Karpas-422 (cell line): Measurements from ENCODE around the gene RGS18. TPM values are rescaled to one million over a fixed set of nuclear protein-coding genes. Genes with fewer than 3 reads are reported as not detected.
A peak's percentile ranks its signal among the peaks of the same experiment; 100 is the strongest.
"Not testable (repeated sequence)": the region's sequence is repeated elsewhere in the genome, so short reads cannot be mapped to it uniquely, and the experiment has no call there.

Experiments used
- DNase-seq: peaks from one replicate; pipeline ENCODE4 v3.0.0-alpha.2; 2015
- H2AFZ ChIP-seq: fragments of 200-600 bp; sonication (generic); 2 replicates; pipeline ENCODE4 v1.6.1; 2014; ENCODE audit warnings: antibody characterized with exemption, low read length, mixed read lengths
- H3K27ac ChIP-seq: fragments of 200-600 bp; sonication (generic); 2 replicates; pipeline ENCODE4 v1.5.1; 2014; ENCODE audit warnings: mild to moderate bottlenecking, low read length, moderate library complexity
- H3K27me3 ChIP-seq: fragments of 200-600 bp; sonication (generic); 2 replicates; pipeline ENCODE4 v1.6.1; 2014; ENCODE audit warnings: low read length, mixed read lengths
- H3K36me3 ChIP-seq: fragments of 200-600 bp; sonication (generic); 2 replicates; pipeline ENCODE4 v1.6.1; 2014; ENCODE audit warnings: low read length, mixed read lengths; ENCODE audit not compliant: insufficient read depth
- H3K4me1 ChIP-seq: fragments of 200-600 bp; sonication (generic); 2 replicates; pipeline ENCODE4 v1.6.1; 2014; ENCODE audit warnings: mild to moderate bottlenecking, low read length, mixed read lengths
- H3K4me2 ChIP-seq: fragments of 200-600 bp; sonication (generic); 2 replicates; pipeline ENCODE4 v1.6.1; 2014; ENCODE audit warnings: low read length, low read depth, mild to moderate bottlenecking; ENCODE audit not compliant: poor library complexity, severe bottlenecking
- H3K4me3 ChIP-seq: fragments of 200-600 bp; sonication (generic); 2 replicates; pipeline ENCODE4 v1.5.1; 2014; ENCODE audit warnings: mild to moderate bottlenecking, antibody characterized with exemption, low read length, mixed read lengths
- H3K79me2 ChIP-seq: fragments of 200-600 bp; sonication (generic); 2 replicates; pipeline ENCODE4 v1.6.1; 2014; ENCODE audit warnings: mild to moderate bottlenecking, low read length, mixed read lengths
- H3K9ac ChIP-seq: fragments of 200-600 bp; sonication (generic); 2 replicates; pipeline ENCODE4 v1.6.0; 2014; ENCODE audit warnings: low read length
- H3K9me2 ChIP-seq: fragments of 200-600 bp; sonication (generic), shearing (Covaris generic); replicated peaks from 2 replicates; pipeline ENCODE4 v1.6.0; 2014; ENCODE audit warnings: mild to moderate bottlenecking, low read length, moderate library complexity; ENCODE audit not compliant: insufficient read depth
- H3K9me3 ChIP-seq: fragments of 300-700, 200-600 bp; sonication (generic); 2 replicates; pipeline ENCODE4 v1.6.1; 2014; ENCODE audit warnings: low read length, mixed read lengths
- H4K20me1 ChIP-seq: fragments of 200-600 bp; sonication (generic); 2 replicates; pipeline ENCODE4 v1.6.1; 2014; ENCODE audit warnings: mild to moderate bottlenecking, antibody characterized with exemption, low read length, low read depth; ENCODE audit not compliant: insufficient read depth
- total RNA-seq: library from RNA; depleted of rRNA; stranded (reverse); fragments of >200 nt; shearing (Covaris generic); gene quantifications from 2 replicates; pipeline ENCODE4 v1.2.3, GENCODE V29; 2014; ENCODE audit warnings: low replicate concordance

Gene RGS18
- total RNA-seq, 1 experiment from 2014 or later: 47.3 TPM

DNA sequence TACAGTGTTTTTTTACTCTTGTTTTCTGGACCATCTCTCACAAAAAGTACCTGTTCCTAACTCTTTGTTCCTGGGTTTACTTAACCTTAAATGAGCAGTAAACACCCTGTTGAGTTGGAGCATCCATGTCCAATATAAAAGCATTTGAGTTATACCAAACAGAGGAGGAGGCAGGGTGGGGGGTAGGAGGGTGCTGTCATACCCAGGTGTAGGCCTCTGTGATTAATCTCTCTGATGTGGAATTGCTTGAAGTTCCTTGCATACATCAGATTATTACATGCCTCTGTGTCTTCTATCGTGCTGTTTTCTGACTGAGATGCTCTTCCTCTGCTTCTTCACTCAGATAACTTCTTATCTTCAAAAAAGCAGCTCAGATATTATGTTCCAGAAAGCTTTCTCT is 28.1 kb upstream of the RGS18 start:
- Histone ChIP-seq H3K36me3 (no peaks in the 10 kb centered on the region), H2AFZ (peak overlapping the region; percentile 64), H3K9me3 (no peaks in the 10 kb centered on the region), H3K4me1 (no peaks in the 10 kb centered on the region), H3K4me3 (no peak overlapping the region), H3K27ac (no peak overlapping the region), H3K4me2 (no peak overlapping the region), H3K27me3 (no peaks in the 10 kb centered on the region), H3K9me2 (no peaks in the 10 kb centered on the region), H3K9ac (no peak overlapping the region), H4K20me1 (no peaks in the 10 kb centered on the region), H3K79me2 (no peaks in the 10 kb centered on the region)
- no peak for DNase-seq

DNA sequence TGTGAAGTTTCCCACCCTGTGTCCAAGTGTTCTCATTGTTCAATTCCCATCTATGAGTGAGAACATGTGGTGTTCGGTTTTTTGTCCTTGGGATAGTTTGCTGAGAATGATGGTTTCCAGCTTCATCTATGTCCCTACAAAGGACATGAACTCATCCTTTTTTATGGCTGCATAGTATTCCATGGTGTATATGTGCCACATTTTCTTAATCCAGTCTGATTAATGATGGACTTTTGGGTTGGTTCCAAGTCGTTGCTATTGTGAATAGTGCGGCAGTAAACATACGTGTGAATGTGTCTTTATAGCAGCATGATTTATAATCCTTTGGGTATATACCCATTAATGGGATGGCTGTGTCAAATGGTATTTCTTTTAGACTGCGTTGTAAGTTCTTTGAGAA is 27.4 kb upstream of the RGS18 start:
- not testable (repeated sequence) for DNase-seq

DNA sequence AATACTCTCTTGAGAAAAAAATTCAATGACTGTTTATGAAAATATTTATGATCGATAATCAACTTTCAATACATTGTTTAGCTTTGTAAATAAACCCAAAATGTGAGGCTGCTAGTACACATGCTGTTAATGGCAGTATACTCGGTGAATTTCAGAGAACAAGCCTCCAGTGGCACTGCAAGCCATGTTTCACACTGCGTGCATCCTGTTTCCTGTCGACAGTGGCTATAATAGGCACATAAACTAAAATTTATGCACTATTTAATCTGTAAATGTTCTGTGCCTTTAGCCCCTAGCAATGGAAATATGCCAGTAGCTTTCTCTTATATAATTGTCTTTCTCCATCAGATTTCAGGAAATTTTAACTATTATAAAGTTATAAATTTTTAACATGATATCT is 26.3 kb upstream of the RGS18 start:
- Histone ChIP-seq H3K36me3 (no peaks in the 10 kb centered on the region), H3K9me2 (no peaks in the 10 kb centered on the region), H3K79me2 (no peaks in the 10 kb centered on the region)

More for the DNA sequence above, 27.4 kb upstream of the RGS18 start:
- H3K4me3 ChIP-seq, H4K20me1 ChIP-seq, H3K79me2 ChIP-seq, H3K9ac ChIP-seq, H3K27me3 ChIP-seq, H2AFZ ChIP-seq, H3K4me2 ChIP-seq, H3K9me2 ChIP-seq, H3K27ac ChIP-seq, H3K36me3 ChIP-seq, H3K9me3 ChIP-seq, H3K4me1 ChIP-seq: not testable (repeated sequence)

DNA sequence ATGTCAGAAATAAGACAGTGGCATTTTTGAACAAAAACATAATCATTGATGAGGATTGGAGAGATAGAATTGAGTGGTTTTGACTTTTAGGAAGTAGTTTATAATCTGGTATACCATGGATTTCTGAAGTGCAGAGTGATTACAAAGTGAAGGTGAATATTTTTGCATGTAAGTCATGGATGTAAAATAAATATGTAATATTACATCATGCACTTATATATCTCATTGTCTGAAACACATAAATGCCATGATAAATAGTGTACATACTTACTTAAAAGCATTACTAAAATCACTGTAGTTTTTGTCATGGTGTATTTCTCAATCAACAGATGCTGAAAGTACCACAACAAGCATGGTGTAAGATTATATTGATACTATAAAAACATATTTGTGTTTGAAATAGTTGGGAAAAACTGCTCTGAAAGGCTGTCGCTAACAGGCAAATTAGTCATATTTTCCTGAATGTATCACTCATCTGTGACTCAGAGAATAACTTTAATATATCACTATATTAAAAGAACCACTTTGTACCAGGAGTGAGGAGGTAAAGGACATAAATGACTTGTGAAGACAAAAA is 24.8 kb upstream of the RGS18 start:
- no peaks in the 10 kb centered on the region for H4K20me1 ChIP-seq
- no peak overlapping the region for H2AFZ ChIP-seq
- H3K27me3 ChIP-seq: no peaks in the 10 kb centered on the region
- H3K27ac ChIP-seq: no peak overlapping the region
- H3K9me2 ChIP-seq: no peaks in the 10 kb centered on the region
- no peak overlapping the region for H3K9ac ChIP-seq
- no peaks in the 10 kb centered on the region for H3K79me2 ChIP-seq
- no peaks in the 10 kb centered on the region for H3K4me1 ChIP-seq
- H3K4me3 ChIP-seq: no peak overlapping the region
- DNase-seq: no peak
- H3K36me3 ChIP-seq: no peaks in the 10 kb centered on the region
- no peak overlapping the region for H3K4me2 ChIP-seq
- H3K9me3 ChIP-seq: no peaks in the 10 kb centered on the region

More for the DNA sequence above, 26.3 kb upstream of the RGS18 start:
- Histone ChIP-seq H3K4me2 (no peak overlapping the region), H3K4me1 (no peaks in the 10 kb centered on the region), H4K20me1 (no peaks in the 10 kb centered on the region), H3K9ac (no peak overlapping the region), H2AFZ (no peak overlapping the region), H3K4me3 (no peak overlapping the region), H3K27ac (no peak overlapping the region), H3K9me3 (no peaks in the 10 kb centered on the region), H3K27me3 (no peaks in the 10 kb centered on the region)
- DNase-seq: no peak

- Histone ChIP-seq H3K9me3 (no peaks in the 10 kb centered on the region), H3K27me3 (no peaks in the 10 kb centered on the region), H3K4me1 (no peaks in the 10 kb centered on the region; the same call in 1 of the 2 replicates), H3K27ac (no peak overlapping the region), H3K4me3 (no peak overlapping the region), H3K79me2 (no peaks in the 10 kb centered on the region), H3K9me2 (no peaks in the 10 kb centered on the region), H3K4me2 (no peak overlapping the region), H3K36me3 (no peaks in the 10 kb centered on the region), H3K9ac (no peak overlapping the region), H4K20me1 (no peaks in the 10 kb centered on the region), H2AFZ (peak overlapping the region; percentile 28; the same call in 1 of the 2 replicates)
- DNase-seq: no peak
Observed at GRCh38 chr1:192140382-192140781, 17.9 kb upstream of the RGS18 start.

DNA sequence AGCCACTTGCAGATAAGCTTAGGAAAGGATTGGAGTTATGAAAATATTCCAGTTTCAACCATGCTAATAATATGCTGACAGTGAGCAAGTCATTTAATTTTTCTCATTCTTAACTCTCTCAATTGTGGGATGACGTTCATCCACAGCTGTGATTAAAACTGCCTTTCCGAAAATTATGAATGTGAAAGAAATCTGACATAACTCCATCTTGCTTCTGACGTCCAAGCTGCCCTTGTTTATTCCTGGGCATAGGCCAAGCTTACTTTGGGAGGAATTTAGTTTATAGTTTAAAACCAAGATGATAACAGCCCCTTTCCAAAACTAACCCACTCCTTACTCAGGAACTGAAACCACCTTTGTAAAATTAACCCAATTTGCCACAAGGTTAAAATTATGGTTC is 11.0 kb upstream of the RGS18 start:
- Histone ChIP-seq H2AFZ (peak overlapping the region; percentile 69), H3K9me3 (no peaks in the 10 kb centered on the region), H3K9ac (no peak overlapping the region), H4K20me1 (no peaks in the 10 kb centered on the region), H3K36me3 (no peaks in the 10 kb centered on the region), H3K4me1 (peaks cover 7% of the 10 kb centered on the region), H3K4me3 (no peak overlapping the region), H3K27me3 (no peaks in the 10 kb centered on the region), H3K27ac (no peak overlapping the region), H3K4me2 (no peak overlapping the region), H3K79me2 (no peaks in the 10 kb centered on the region), H3K9me2 (no peaks in the 10 kb centered on the region)
- DNase-seq: no peak

- H3K9me2 ChIP-seq: no peaks in the 10 kb centered on the region
- no peaks in the 10 kb centered on the region for H3K27me3 ChIP-seq
- H3K4me2 ChIP-seq: no peak overlapping the region
- H4K20me1 ChIP-seq: no peaks in the 10 kb centered on the region
- H3K27ac ChIP-seq: no peak overlapping the region
- H3K4me3 ChIP-seq: no peak overlapping the region
- H3K4me1 ChIP-seq: peaks cover 7% of the 10 kb centered on the region
- no peak overlapping the region for H3K9ac ChIP-seq
- H3K79me2 ChIP-seq: no peaks in the 10 kb centered on the region
- H3K9me3 ChIP-seq: no peaks in the 10 kb centered on the region
- H3K36me3 ChIP-seq: no peaks in the 10 kb centered on the region
- peak overlapping the region; percentile 69; the same call in 1 of the 2 replicates for H2AFZ ChIP-seq
- DNase-seq: peak; percentile 19
Observed at GRCh38 chr1:192147696-192148095, 10.6 kb upstream of the RGS18 start.

GRCh38 chr1:192151176-192151575 is 7.1 kb upstream of the RGS18 start:
- Histone ChIP-seq H3K9me3 (no peaks in the 10 kb centered on the region), H3K79me2 (no peaks in the 10 kb centered on the region), H3K27ac (no peak overlapping the region), H3K36me3 (no peaks in the 10 kb centered on the region), H3K4me2 (no peak overlapping the region), H3K9me2 (no peaks in the 10 kb centered on the region), H3K9ac (no peak overlapping the region), H3K27me3 (no peaks in the 10 kb centered on the region), H3K4me3 (no peak overlapping the region), H4K20me1 (no peaks in the 10 kb centered on the region), H3K4me1 (peaks cover 40% of the 10 kb centered on the region), H2AFZ (peak overlapping the region; percentile 82)
- DNase-seq: no peak
